HEK293 (cell line): ENCODE results near the gene PCBP3.
A peak's percentile ranks its signal among the peaks of the same experiment; 100 is the strongest.

ENCODE experiments used
- BCL6B ChIP-seq: fragments of 450-650 bp; formaldehyde crosslinking; IDR thresholded peaks from 2 replicates; pipeline ENCODE4 v1.5.1; 2017; ENCODE audit warnings: missing biosample characterization, missing genetic modification characterization
- KLF8 ChIP-seq: fragments of 450-650 bp; formaldehyde crosslinking; IDR thresholded peaks from 2 replicates; pipeline ENCODE4 v1.5.1; 2016; ENCODE audit warnings: missing biosample characterization, missing genetic modification characterization
- MYNN ChIP-seq: fragments of 450-650 bp; formaldehyde crosslinking; IDR thresholded peaks from 2 replicates; pipeline ENCODE4 v1.5.1; 2016; ENCODE audit warnings: missing biosample characterization, missing genetic modification characterization, borderline replicate concordance
- OVOL3 ChIP-seq: fragments of 450-650 bp; formaldehyde crosslinking; IDR thresholded peaks from 2 replicates; pipeline ENCODE4 v1.5.1; 2016; ENCODE audit warnings: missing biosample characterization, missing genetic modification characterization
- PATZ1 ChIP-seq: fragments of 450-650 bp; formaldehyde crosslinking; IDR thresholded peaks from 2 replicates; pipeline ENCODE4 v1.5.1; 2016; ENCODE audit warnings: missing biosample characterization, missing genetic modification characterization
- REST ChIP-seq: fragments of 450-650 bp; formaldehyde crosslinking; IDR thresholded peaks from 2 replicates; pipeline ENCODE4 v1.5.1; 2016; ENCODE audit warnings: missing biosample characterization, missing genetic modification characterization
- ZBTB6 ChIP-seq: fragments of 450-650 bp; formaldehyde crosslinking; IDR thresholded peaks from 2 replicates; pipeline ENCODE4 v1.5.1; 2017; ENCODE audit warnings: missing biosample characterization, missing genetic modification characterization
- ZNF133 ChIP-seq: fragments of 450-650 bp; formaldehyde crosslinking; IDR thresholded peaks from 2 replicates; pipeline ENCODE4 v1.5.1; 2016; ENCODE audit warnings: missing biosample characterization, missing genetic modification characterization
- ZNF2 ChIP-seq: fragments of 450-650 bp; formaldehyde crosslinking; IDR thresholded peaks from 2 replicates; pipeline ENCODE4 v1.5.1; 2016; ENCODE audit warnings: missing biosample characterization, missing genetic modification characterization
- ZNF280C ChIP-seq: fragments of 450-650 bp; formaldehyde crosslinking; IDR thresholded peaks from 2 replicates; pipeline ENCODE4 v1.5.1; 2016; ENCODE audit warnings: missing biosample characterization, missing genetic modification characterization
- ZNF341 ChIP-seq: fragments of 450-650 bp; formaldehyde crosslinking; IDR thresholded peaks from 2 replicates; pipeline ENCODE4; 2016; ENCODE audit warnings: low read depth, missing biosample characterization, missing genetic modification characterization
- ZNF510 ChIP-seq: fragments of 450-650 bp; formaldehyde crosslinking; IDR thresholded peaks from 2 replicates; pipeline ENCODE4 v1.5.1; 2018; ENCODE audit warnings: mild to moderate bottlenecking, missing genetic modification characterization, missing biosample characterization; ENCODE audit not compliant: insufficient replicate concordance
- ZNF670 ChIP-seq: fragments of 450-650 bp; formaldehyde crosslinking; IDR thresholded peaks from 2 replicates; pipeline ENCODE4 v1.5.1; 2016; ENCODE audit warnings: missing biosample characterization, missing genetic modification characterization, low read depth
- ZNF677 ChIP-seq: fragments of 450-650 bp; IDR thresholded peaks from 2 replicates; pipeline ENCODE4 v1.5.0; 2018; ENCODE audit warnings: missing biosample characterization, mild to moderate bottlenecking, missing genetic modification characterization, moderate library complexity
- ZNF777 ChIP-seq: fragments of 450-650 bp; formaldehyde crosslinking; IDR thresholded peaks from 2 replicates; pipeline ENCODE4 v1.5.1; 2017; ENCODE audit warnings: missing biosample characterization, missing genetic modification characterization, borderline replicate concordance
- ZSCAN16 ChIP-seq: fragments of 450-650 bp; formaldehyde crosslinking; IDR thresholded peaks from 2 replicates; pipeline ENCODE4 v1.5.1; 2016; ENCODE audit warnings: missing biosample characterization, missing genetic modification characterization
- ZSCAN18 ChIP-seq: fragments of 450-650 bp; formaldehyde crosslinking; IDR thresholded peaks from 2 replicates; pipeline ENCODE4 v1.5.1; 2016; ENCODE audit warnings: missing biosample characterization, missing genetic modification characterization

Gene PCBP3

GRCh38 chr21:45596704-45597318, 46.7 kb upstream of the PCBP3 start (continued):
- TF ChIP-seq ZBTB6 (tag by site-specific recombination) (no peak), ZNF341 (tag by site-specific recombination) (no peak), ZNF670 (tag by site-specific recombination) (no peak), KLF8 (no peak), BCL6B (tag by site-specific recombination) (no peak), PATZ1 (peak; percentile 52), ZSCAN16 (no peak), ZNF133 (tag by site-specific recombination) (no peak), ZNF2 (peak; percentile 52; the same call in 1 of the 2 replicates), ZNF280C (tag by site-specific recombination) (no peak), ZNF777 (no peak), ZSCAN18 (no peak), OVOL3 (tag by site-specific recombination) (no peak), ZNF510 (tag by site-specific recombination) (no peak), MYNN (no peak), ZNF677 (tag by site-specific recombination) (no peak), REST (tag by site-specific recombination) (no peak)
